GM12891 (cell line): ENCODE results near the gene SORCS2.

Source experiments
- POLR2A ChIP-seq: IDR thresholded peaks from 2 replicates; pipeline ENCODE4 v1.6.1; 2011; ENCODE audit warnings: low read depth, low read length, control low read depth
- POLR2AphosphoS5 ChIP-seq: IDR thresholded peaks from 2 replicates; pipeline ENCODE4 v1.6.1; 2011; ENCODE audit warnings: low read depth, low read length, control low read depth
- POU2F2 ChIP-seq: IDR thresholded peaks from 2 replicates; pipeline ENCODE4 v1.6.1; 2011; ENCODE audit warnings: low read depth, mild to moderate bottlenecking, control low read depth, low read length, moderate library complexity
- SPI1 ChIP-seq: IDR thresholded peaks from 2 replicates; pipeline ENCODE4 v1.6.1; 2011; ENCODE audit warnings: low read depth, low read length, control low read depth
- TAF1 ChIP-seq: IDR thresholded peaks from 2 replicates; pipeline ENCODE4 v1.6.1; 2011; ENCODE audit warnings: low read depth, low read length, control low read depth

DNA sequence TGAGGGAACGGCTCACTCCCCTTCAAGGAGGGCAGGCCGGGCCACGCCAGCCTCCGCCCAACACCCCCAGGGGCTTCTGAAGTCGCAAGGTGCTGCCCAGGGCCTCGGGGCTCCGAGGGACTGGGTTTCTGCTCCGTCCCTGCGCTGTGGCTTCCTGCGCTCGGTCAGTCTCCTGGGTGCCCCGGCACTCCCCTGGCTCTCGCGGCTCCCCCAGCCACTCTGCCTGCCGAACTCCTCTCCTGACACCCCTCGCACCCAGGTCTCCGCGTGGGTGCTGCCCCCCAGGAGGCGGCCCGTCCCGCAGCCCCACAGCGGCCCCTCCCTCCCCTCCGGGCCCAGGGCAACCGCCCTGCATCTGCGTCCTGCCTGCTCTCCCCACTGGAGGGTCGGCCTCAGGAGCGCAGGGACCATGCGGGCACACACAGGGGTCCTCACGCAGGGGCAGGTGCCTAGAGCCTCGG lies 595.4 kb downstream of the SORCS2 start:
- no peak for TF ChIP-seq POLR2AphosphoS5
- TF ChIP-seq POU2F2: no peak
- TF ChIP-seq TAF1: no peak
- no peak for TF ChIP-seq POLR2A
- no peak for TF ChIP-seq SPI1
